ENCODE data around the gene KLF16.

DNA sequence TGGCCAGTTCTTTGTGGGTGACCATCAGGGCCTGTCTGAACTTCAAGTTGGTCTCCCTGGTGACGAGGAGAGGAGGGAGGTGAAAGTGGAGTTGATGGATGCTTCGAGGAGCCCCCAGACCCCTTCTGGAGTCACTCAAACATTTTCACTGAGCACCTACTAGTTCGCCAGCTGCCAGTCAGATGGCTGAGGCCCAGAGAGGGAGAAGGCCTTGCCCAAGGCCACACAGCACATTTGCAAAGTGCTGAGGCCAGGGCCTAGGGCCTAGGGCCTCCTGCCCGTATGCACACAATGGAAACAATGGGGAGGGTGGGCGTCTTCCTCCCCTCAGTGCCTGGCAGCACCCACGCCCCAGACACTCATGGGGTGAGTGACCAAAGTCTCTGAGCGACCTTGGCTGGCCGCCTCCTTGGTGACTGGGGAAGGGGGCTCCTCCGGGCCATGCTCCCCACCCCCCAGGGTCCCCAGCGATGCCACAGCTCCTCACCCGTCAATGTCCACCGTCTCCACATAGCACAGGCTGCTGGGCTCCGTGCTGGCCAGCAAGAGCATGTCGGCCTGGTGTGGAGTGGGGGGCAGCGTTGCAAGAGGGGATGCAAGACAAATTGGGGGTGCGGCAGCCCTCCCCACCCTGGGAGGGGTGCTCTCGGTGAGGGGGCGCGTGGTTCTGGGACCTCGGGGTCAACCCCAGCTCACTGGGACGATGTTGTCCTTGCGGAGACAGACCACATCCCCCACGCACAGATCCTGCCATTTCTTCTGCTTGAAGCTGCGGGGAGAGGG, 57.8 kb downstream of the KLF16 start:
- TF ChIP-seq, protein P1, sequence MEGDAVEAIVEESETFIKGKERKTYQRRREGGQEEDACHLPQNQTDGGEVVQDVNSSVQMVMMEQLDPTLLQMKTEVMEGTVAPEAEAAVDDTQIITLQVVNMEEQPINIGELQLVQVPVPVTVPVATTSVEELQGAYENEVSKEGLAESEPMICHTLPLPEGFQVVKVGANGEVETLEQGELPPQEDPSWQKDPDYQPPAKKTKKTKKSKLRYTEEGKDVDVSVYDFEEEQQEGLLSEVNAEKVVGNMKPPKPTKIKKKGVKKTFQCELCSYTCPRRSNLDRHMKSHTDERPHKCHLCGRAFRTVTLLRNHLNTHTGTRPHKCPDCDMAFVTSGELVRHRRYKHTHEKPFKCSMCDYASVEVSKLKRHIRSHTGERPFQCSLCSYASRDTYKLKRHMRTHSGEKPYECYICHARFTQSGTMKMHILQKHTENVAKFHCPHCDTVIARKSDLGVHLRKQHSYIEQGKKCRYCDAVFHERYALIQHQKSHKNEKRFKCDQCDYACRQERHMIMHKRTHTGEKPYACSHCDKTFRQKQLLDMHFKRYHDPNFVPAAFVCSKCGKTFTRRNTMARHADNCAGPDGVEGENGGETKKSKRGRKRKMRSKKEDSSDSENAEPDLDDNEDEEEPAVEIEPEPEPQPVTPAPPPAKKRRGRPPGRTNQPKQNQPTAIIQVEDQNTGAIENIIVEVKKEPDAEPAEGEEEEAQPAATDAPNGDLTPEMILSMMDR (IDR thresholded peaks at IDR 0.05) = no peak
- no peak for TF ChIP-seq POLR2A (IDR thresholded peaks at IDR 0.05)
